IPS-18a (cell line): ENCODE data around the gene SSPN.

Source experiments
- H3K27ac ChIP-seq: one replicate; pipeline ENCODE4 v1.5.1; 2013; ENCODE audit warnings: low read length
- H3K27me3 ChIP-seq: one replicate; pipeline ENCODE4 v1.6.1; 2013; ENCODE audit warnings: mild to moderate bottlenecking, low read length; ENCODE audit not compliant: control insufficient read depth, insufficient read depth
- H3K36me3 ChIP-seq: one replicate; pipeline ENCODE4 v1.6.1; 2013; ENCODE audit warnings: low read depth, low read length; ENCODE audit not compliant: control insufficient read depth
- H3K4me1 ChIP-seq: one replicate; pipeline ENCODE4 v1.6.1; 2013; ENCODE audit warnings: low read depth, low read length; ENCODE audit not compliant: control insufficient read depth
- H3K4me3 ChIP-seq: one replicate; pipeline ENCODE4 v1.5.1; 2013; ENCODE audit warnings: low read length
- H3K9ac ChIP-seq: one replicate; pipeline ENCODE4 v1.6.1; 2013; ENCODE audit warnings: mild to moderate bottlenecking, low read length, moderate library complexity
- H3K9me3 ChIP-seq: one replicate; pipeline ENCODE4 v1.6.1; 2013; ENCODE audit warnings: low read depth, low read length; ENCODE audit not compliant: control insufficient read depth

Gene SSPN

GRCh38 chr12:26247873-26248272, 52.5 kb downstream of the SSPN start:
- H3K9ac ChIP-seq, result no peak overlapping the region
- no peaks in the 10 kb centered on the region for H3K4me1 ChIP-seq
- no peak overlapping the region for H3K27ac ChIP-seq
- no peaks in the 10 kb centered on the region for H3K9me3 ChIP-seq
- no peak overlapping the region for H3K4me3 ChIP-seq
- H3K36me3 ChIP-seq, result no peaks in the 10 kb centered on the region
- H3K27me3 ChIP-seq, result no peaks in the 10 kb centered on the region

GRCh38 chr12:26250801-26251200, 55.4 kb downstream of the SSPN start:
- no peaks in the 10 kb centered on the region for H3K27me3 ChIP-seq

GRCh38 chr12:26251600-26251999, 56.2 kb downstream of the SSPN start:
- H3K4me1 ChIP-seq, result no peaks in the 10 kb centered on the region

More at GRCh38 chr12:26250801-26251200, 55.4 kb downstream of the SSPN start:
- Histone ChIP-seq H3K4me1 (no peaks in the 10 kb centered on the region), H3K4me3 (no peak overlapping the region), H3K27ac (no peak overlapping the region), H3K9me3 (no peaks in the 10 kb centered on the region), H3K36me3 (no peaks in the 10 kb centered on the region), H3K9ac (no peak overlapping the region)

GRCh38 chr12:26252946-26253345, 57.6 kb downstream of the SSPN start:
- Histone ChIP-seq H3K27me3 (no peaks in the 10 kb centered on the region), H3K4me1 (no peaks in the 10 kb centered on the region), H3K36me3 (no peaks in the 10 kb centered on the region), H3K9ac (no peak overlapping the region), H3K9me3 (no peaks in the 10 kb centered on the region), H3K4me3 (no peak overlapping the region), H3K27ac (no peak overlapping the region)

More at GRCh38 chr12:26251600-26251999, 56.2 kb downstream of the SSPN start:
- Histone ChIP-seq H3K4me3 (no peak overlapping the region), H3K27me3 (no peaks in the 10 kb centered on the region), H3K36me3 (no peaks in the 10 kb centered on the region), H3K9ac (no peak overlapping the region), H3K9me3 (no peaks in the 10 kb centered on the region), H3K27ac (no peak overlapping the region)

- H3K9ac ChIP-seq, result no peak overlapping the region
- H3K9me3 ChIP-seq, result no peaks in the 10 kb centered on the region
- no peaks in the 10 kb centered on the region for H3K4me1 ChIP-seq
- H3K4me3 ChIP-seq, result no peak overlapping the region
- no peaks in the 10 kb centered on the region for H3K27me3 ChIP-seq
- no peaks in the 10 kb centered on the region for H3K36me3 ChIP-seq
- no peak overlapping the region for H3K27ac ChIP-seq
Measured at GRCh38 chr12:26255893-26256645, 60.7 kb downstream of the SSPN start.

- H3K9me3 ChIP-seq, result no peaks in the 10 kb centered on the region
Measured at GRCh38 chr12:26264215-26264838, 69.0 kb downstream of the SSPN start.

GRCh38 chr12:26265606-26266005, 70.2 kb downstream of the SSPN start:
- Histone ChIP-seq H3K9ac (no peak overlapping the region), H3K27me3 (no peaks in the 10 kb centered on the region), H3K4me3 (no peak overlapping the region), H3K36me3 (no peaks in the 10 kb centered on the region), H3K4me1 (no peaks in the 10 kb centered on the region), H3K9me3 (no peaks in the 10 kb centered on the region), H3K27ac (no peak overlapping the region)

More at GRCh38 chr12:26264215-26264838, 69.0 kb downstream of the SSPN start:
- Histone ChIP-seq H3K27me3 (no peaks in the 10 kb centered on the region), H3K4me3 (no peak overlapping the region), H3K9ac (no peak overlapping the region), H3K27ac (no peak overlapping the region), H3K36me3 (no peaks in the 10 kb centered on the region), H3K4me1 (no peaks in the 10 kb centered on the region)

- Histone ChIP-seq H3K9me3 (no peaks in the 10 kb centered on the region), H3K9ac (no peak overlapping the region), H3K4me1 (peaks cover 2% of the 10 kb centered on the region), H3K4me3 (no peak overlapping the region), H3K36me3 (no peaks in the 10 kb centered on the region), H3K27ac (no peak overlapping the region), H3K27me3 (no peaks in the 10 kb centered on the region)
Measured at GRCh38 chr12:26266881-26267280, 71.5 kb downstream of the SSPN start.

- Histone ChIP-seq H3K4me1 (peaks cover 2% of the 10 kb centered on the region), H3K27ac (no peak overlapping the region), H3K9me3 (no peaks in the 10 kb centered on the region), H3K36me3 (no peaks in the 10 kb centered on the region), H3K9ac (no peak overlapping the region), H3K4me3 (no peak overlapping the region), H3K27me3 (no peaks in the 10 kb centered on the region)
Measured at GRCh38 chr12:26268841-26269561, 73.6 kb downstream of the SSPN start.

- H3K9me3 ChIP-seq, result no peaks in the 10 kb centered on the region
- H3K4me3 ChIP-seq, result no peak overlapping the region
- no peak overlapping the region for H3K27ac ChIP-seq
- no peaks in the 10 kb centered on the region for H3K27me3 ChIP-seq
- no peak overlapping the region for H3K9ac ChIP-seq
- peaks cover 2% of the 10 kb centered on the region for H3K4me1 ChIP-seq
- no peaks in the 10 kb centered on the region for H3K36me3 ChIP-seq
Measured at GRCh38 chr12:26269562-26270284, 74.3 kb downstream of the SSPN start.

GRCh38 chr12:26271024-26271423, 75.7 kb downstream of the SSPN start:
- Histone ChIP-seq H3K9me3 (no peaks in the 10 kb centered on the region), H3K27ac (no peak overlapping the region), H3K36me3 (no peaks in the 10 kb centered on the region), H3K4me3 (no peak overlapping the region), H3K27me3 (no peaks in the 10 kb centered on the region), H3K9ac (no peak overlapping the region), H3K4me1 (peaks cover 2% of the 10 kb centered on the region)
